OCI-LY1 (cell line): ENCODE results near the gene LPCAT4.
"Not testable (repeated sequence)": the region's sequence is repeated elsewhere in the genome, so short reads cannot be mapped to it uniquely, and the experiment has no call there.

Source experiments
- CTCF ChIP-seq: fragments of 200-600 bp; sonication (generic), shearing (Covaris generic); IDR thresholded peaks from 2 replicates; pipeline ENCODE4 v1.5.1; 2017; ENCODE audit warnings: mild to moderate bottlenecking, antibody characterized with exemption, low read length, moderate library complexity, mixed read lengths
- EZH2 ChIP-seq: fragments of 200-600 bp; sonication (generic), shearing (Covaris generic); IDR thresholded peaks from 2 replicates; pipeline ENCODE4 v1.8.0; 2017; ENCODE audit warnings: borderline replicate concordance, mixed run types, mild to moderate bottlenecking, antibody characterized with exemption, low read length, moderate library complexity, mixed read lengths

- TF ChIP-seq EZH2, CTCF: not testable (repeated sequence)
These were observed 14.0 kb downstream of the LPCAT4 start for GRCh38 chr15:34352996-34353395.
